ENCODE measurements around the gene KRTAP25-1. TPM values are rescaled to one million over a fixed set of nuclear protein-coding genes. Genes with fewer than 3 reads are reported as not detected.

KRTAP25-1 gene
- total RNA-seq, 3 donors from 2014 or later (not counting 1 experiment from before 2014, with no cell fraction given), result not detected

Other genes starting within 250 kb of the KRTAP25-1 start
- not detected for gene CLDN17, start 122.7 kb downstream of the KRTAP25-1 start, total RNA-seq
- not detected for gene CLDN8, start 73.4 kb downstream of the KRTAP25-1 start, total RNA-seq
- not detected for gene KRTAP24-1, start 6.6 kb downstream of the KRTAP25-1 start, total RNA-seq
- not detected for gene KRTAP26-1, start 30.8 kb upstream of the KRTAP25-1 start, total RNA-seq
- not detected for gene KRTAP27-1, start 48.2 kb upstream of the KRTAP25-1 start, total RNA-seq
- gene KRTAP23-1, start 59.1 kb upstream of the KRTAP25-1 start, total RNA-seq, result not detected
- gene KRTAP13-2, start 82.8 kb upstream of the KRTAP25-1 start, total RNA-seq, result not detected
- gene KRTAP13-1, start 106.5 kb upstream of the KRTAP25-1 start, total RNA-seq, result not detected
- gene KRTAP13-3, start 136.4 kb upstream of the KRTAP25-1 start, total RNA-seq, result not detected
- gene KRTAP13-4, start 140.7 kb upstream of the KRTAP25-1 start, total RNA-seq, result not detected
- gene KRTAP15-1, start 150.8 kb upstream of the KRTAP25-1 start, total RNA-seq, result not detected
- not detected for gene KRTAP19-1, start 190.9 kb upstream of the KRTAP25-1 start, total RNA-seq
- gene KRTAP19-2, start 197.9 kb upstream of the KRTAP25-1 start, total RNA-seq, result not detected
- not detected for gene KRTAP19-3, start 202.5 kb upstream of the KRTAP25-1 start, total RNA-seq
- not detected for gene KRTAP19-4, start 207.7 kb upstream of the KRTAP25-1 start, total RNA-seq
- gene KRTAP19-5, start 212.6 kb upstream of the KRTAP25-1 start, total RNA-seq, result not detected

All from natural killer cell (primary cell).